B cell (primary cell): ENCODE data around the gene ZNF784. TPM values are rescaled to one million over a fixed set of nuclear protein-coding genes. Genes with fewer than 3 reads are reported as not detected.

Source experiments
- ATAC-seq: fragments of 200-7000 bp; cut with Tn5 transposase; one replicate; pipeline ENCODE4 v1.10.0; 2021; ENCODE audit warnings: low read depth, mild to moderate bottlenecking, moderate number of reproducible peaks, moderate library complexity
- CTCF ChIA-PET: fragments of 350-600 bp; sonication (Branson Sonifier 250); formaldehyde crosslinking; loops from one replicate; lab custom pipeline; 2021; ENCODE audit warnings: antibody characterized with exemption, inconsistent platforms; lab: Charles Lee
- POLR2A ChIA-PET: fragments of 350-600 bp; sonication (Branson Sonifier 250); formaldehyde crosslinking; loops from one replicate; lab custom pipeline; 2021; ENCODE audit warnings: antibody characterized with exemption; lab: Charles Lee
- DNase-seq: peaks from one replicate; pipeline ENCODE4 v3.0.0; 2013
- H2AFZ ChIP-seq: 2 replicates; pipeline ENCODE4 v1.6.1; 2012; ENCODE audit warnings: mild to moderate bottlenecking, low read depth, low read length; ENCODE audit not compliant: insufficient read depth, poor library complexity, severe bottlenecking
- H3K27ac ChIP-seq, 2 donors: 1 replicate in 1 of 2; 2 replicates in 1 of 2; pipeline ENCODE4 v1.5.1; 2012 to 2013; ENCODE audit warnings: low read length in 2 of 2, mild to moderate bottlenecking in 2 of 2, moderate library complexity in 1 of 2
- H3K27me3 ChIP-seq, 4 experiments: fragments of 200-600 bp in 1 of 4; sonication (generic) in 1 of 4; replicated peaks in 1 of 4; 1 replicate in 2 of 4; 2 replicates in 2 of 4; pipeline versions ENCODE4 v1.6.1 to v1.7.0; 2013 to 2016; ENCODE audit warnings: low read length in 3 of 4, mild to moderate bottlenecking in 2 of 4, mixed read lengths in 1 of 4, moderate library complexity in 1 of 4; ENCODE audit not compliant: insufficient read depth in 4 of 4, control insufficient read depth in 3 of 4; ENCODE audit errors: control extremely low read depth in 1 of 4
- H3K36me3 ChIP-seq, 2 experiments: replicated peaks in 1 of 2; 1 replicate in 1 of 2; 2 replicates in 1 of 2; pipeline versions ENCODE4 v1.6.1 to v1.7.1; 2013; ENCODE audit warnings: low read length in 1 of 2; ENCODE audit not compliant: insufficient read depth in 2 of 2, control insufficient read depth in 1 of 2; ENCODE audit errors: control extremely low read depth in 1 of 2, extremely low read depth in 1 of 2
- H3K4me1 ChIP-seq, 2 donors: fragments of 200-600 bp in 1 of 2; sonication (generic) in 1 of 2; 1 replicate in 1 of 2; 2 replicates in 1 of 2; pipeline versions ENCODE4 v1.5.1 to v1.6.1; 2013 to 2017; ENCODE audit warnings: low read length in 2 of 2; ENCODE audit not compliant: control insufficient read depth in 2 of 2, insufficient read depth in 2 of 2
- H3K4me2 ChIP-seq: replicated peaks from 2 replicates; pipeline ENCODE3; 2012; ENCODE audit warnings: mild to moderate bottlenecking, low read depth, low read length; ENCODE audit not compliant: poor library complexity, severe bottlenecking
- H3K4me3 ChIP-seq, 5 experiments: fragments of 200-600 bp in 1 of 5; sonication (generic) in 1 of 5; 1 replicate in 3 of 5; 2 replicates in 2 of 5; pipeline versions ENCODE4 v1.5.1 to v1.7.0; 2011 to 2016; ENCODE audit warnings: low read length in 4 of 5, mild to moderate bottlenecking in 4 of 5, low read depth in 2 of 5, control low read depth in 1 of 5, moderate library complexity in 1 of 5; ENCODE audit not compliant: insufficient read depth in 1 of 5; ENCODE audit errors: control extremely low read depth in 1 of 5, extremely low read depth in 1 of 5
- H3K79me2 ChIP-seq: fragments of 200-600 bp; sonication (generic); one replicate; pipeline ENCODE4 v1.6.0; 2016; ENCODE audit warnings: low read length; ENCODE audit not compliant: control insufficient read depth, insufficient read depth
- H3K9ac ChIP-seq: fragments of 200-600 bp; sonication (generic); 2 replicates; pipeline ENCODE4 v1.6.1; 2017; ENCODE audit warnings: mild to moderate bottlenecking, low read length, moderate library complexity
- H3K9me3 ChIP-seq, 3 donors: one replicate each; pipeline versions ENCODE4 v1.6.1 to v1.7.1; 2013; ENCODE audit warnings: low read length in 2 of 3; ENCODE audit not compliant: control insufficient read depth in 2 of 3, insufficient read depth in 1 of 3; ENCODE audit errors: control extremely low read depth in 1 of 3
- H4K20me1 ChIP-seq: 2 replicates; pipeline ENCODE4 v1.6.0; 2012; ENCODE audit warnings: mild to moderate bottlenecking, low read length; ENCODE audit not compliant: insufficient read depth, control insufficient read depth, poor library complexity, severe bottlenecking
- H3K27ac Mint-ChIP-seq: one replicate; pipeline ENCODE4 v1.8.0; 2021; ENCODE audit warnings: mixed read lengths
- H3K27me3 Mint-ChIP-seq: one replicate; pipeline ENCODE4 v1.8.0; 2021; ENCODE audit warnings: mixed read lengths
- H3K4me1 Mint-ChIP-seq: one replicate; pipeline ENCODE4 v1.8.0; 2021; ENCODE audit warnings: mixed read lengths
- H3K4me3 Mint-ChIP-seq: one replicate; pipeline ENCODE4 v1.8.0; 2021; ENCODE audit warnings: mixed read lengths
- H3K9me3 Mint-ChIP-seq: one replicate; pipeline ENCODE4 v1.8.0; 2022; ENCODE audit warnings: mixed read lengths; ENCODE audit not compliant: insufficient read depth
- CTCF ChIP-seq: fragments of 200-600 bp; IDR thresholded peaks from one replicate; pipeline ENCODE4 v1.8.0; 2022; ENCODE audit warnings: antibody characterized with exemption, mild to moderate bottlenecking
- EZH2 ChIP-seq: IDR thresholded peaks from 2 replicates; pipeline ENCODE4 v1.6.1; 2012; ENCODE audit warnings: borderline replicate concordance, low read depth, mild to moderate bottlenecking, moderate library complexity, low read length; ENCODE audit not compliant: insufficient read depth, poor library complexity, severe bottlenecking
- WGBS: methylation state at CpG from one replicate; pipeline ENCODE4 v1.1.5; 2013; ENCODE audit warnings: missing lambda C conversion rate; ENCODE audit not compliant: insufficient coverage; 5-methylcytosine and 5-hydroxymethylcytosine counted together
- intact Hi-C: fragments of 100-400 bp; cut with micrococcal nuclease; formaldehyde crosslinking; loops from one replicate; pipeline ENCODE4 v1.10.0; 2022
- polyA plus RNA-seq: library from polyadenylated mRNA; depleted of rRNA; stranded (reverse); fragments of >200 nt; gene quantifications from 2 replicates; pipeline ENCODE4 v1.2.3, GENCODE V29; 2012
- total RNA-seq, 2 donors: library from RNA; stranded (reverse); fragments of 120-200 nt in 1 of 2; gene quantifications; 1 replicate in 1 of 2; 2 replicates in 1 of 2; pipeline versions ENCODE4 v1.2.3 to v1.2.4, GENCODE V29; 2013 to 2022

ZNF784 gene
- total and polyA plus RNA-seq, 2 donors (not counting 1 experiment from before 2014, with no cell fraction given): 9.2 to 9.7 TPM

GRCh38 chr19:55644191-55644833, 19.9 kb upstream of the ZNF784 start:
- intact Hi-C loops: loop anchor here (5.0 kb wide), 3 partner anchors 33 to 237 kb away; partner anchors contain the start of genes EPN1, UBE2S and ZNF865
- peaks cover 63% of the 10 kb centered on the region for H3K4me1 Mint-ChIP-seq
- Histone ChIP-seq H3K36me3 (peaks cover 0 to 15% of the 10 kb centered on the region in 2 experiments), H3K79me2 (peaks cover 42% of the 10 kb centered on the region), H3K27ac (peak overlapping the region; percentile 79 to 82), H3K9me3 (peaks cover 0 to 7% (median 0%) of the 10 kb centered on the region in 3 donors), H2AFZ (no peak overlapping the region), H3K27me3 (no peaks in the 10 kb centered on the region), H3K4me1 (peaks cover 39 to 69% of the 10 kb centered on the region in 2 donors), H3K4me3 (peak overlapping the region; percentile 59 to 85 (median 78)), H3K9ac (peak overlapping the region; percentile 77), H4K20me1 (peaks cover 21% of the 10 kb centered on the region), H3K4me2 (peak overlapping the region; percentile 96)
- no peak for TF ChIP-seq EZH2
- no peak for TF ChIP-seq CTCF
- ChIA-PET CTCF (interaction anchor here (1.1 to 7.2 kb wide), 2 partner anchors 9 to 10 kb away, joined by 5 to 131 read pairs; partner anchors contain the start of gene U2AF2), POLR2A (interaction anchor here (0.6 to 1.8 kb wide), 5 partner anchors 8 to 525 kb away, joined by 3 to 12 read pairs (median 3); partner anchors contain the start of gene U2AF2)
- ATAC-seq (no peak), DNase-seq (no peak)
- peak overlapping the region; percentile 98 for H3K27ac Mint-ChIP-seq
- peak overlapping the region; percentile 88 for H3K4me3 Mint-ChIP-seq
- no peaks in the 10 kb centered on the region for H3K27me3 Mint-ChIP-seq
- WGBS: 47% methylated on average over 10 of the region's 12 CpGs
- no peaks in the 10 kb centered on the region for H3K9me3 Mint-ChIP-seq

GRCh38 chr19:55643887-55644176, 19.5 kb upstream of the ZNF784 start:
- Histone ChIP-seq H3K27me3 (no peaks in the 10 kb centered on the region), H3K36me3 (peaks cover 0 to 13% of the 10 kb centered on the region in 2 experiments), H3K9me3 (peaks cover 0 to 10% (median 0%) of the 10 kb centered on the region in 3 donors), H4K20me1 (peaks cover 21% of the 10 kb centered on the region), H3K4me2 (peak overlapping the region; percentile 96), H3K4me3 (peak overlapping the region; percentile 59 to 85 (median 78)), H2AFZ (peak overlapping the region; percentile 53), H3K27ac (peak overlapping the region; percentile 79 to 82), H3K79me2 (peaks cover 37% of the 10 kb centered on the region), H3K4me1 (peaks cover 35 to 68% of the 10 kb centered on the region in 2 donors), H3K9ac (peak overlapping the region; percentile 77)
- WGBS: 0% methylated on average over 15 of the region's 15 CpGs
- ATAC-seq (no peak), DNase-seq (no peak)
- H3K4me3 Mint-ChIP-seq: peak overlapping the region; percentile 88
- POLR2A ChIA-PET: interaction anchor here (0.6 to 1.2 kb wide), 3 partner anchors 8 to 11 kb away, joined by 3 to 4 read pairs (median 3); partner anchors contain the start of gene U2AF2
- no peak for TF ChIP-seq EZH2
- TF ChIP-seq CTCF: no peak
- CTCF ChIA-PET: interaction anchor here (1.1 to 7.2 kb wide), 2 partner anchors 8 to 11 kb away, joined by 5 to 131 read pairs; partner anchors contain the start of gene U2AF2
- H3K27ac Mint-ChIP-seq: peak overlapping the region; percentile 98
- H3K9me3 Mint-ChIP-seq: no peaks in the 10 kb centered on the region
- H3K4me1 Mint-ChIP-seq: peaks cover 62% of the 10 kb centered on the region
- no peaks in the 10 kb centered on the region for H3K27me3 Mint-ChIP-seq
- intact Hi-C loops: loop anchor here (1.0 to 5.0 kb wide), 5 partner anchors 9 to 237 kb away; partner anchors contain the start of genes EPN1, UBE2S and ZNF865
